Prostate gland (tissue), 2 donors: Measurements from ENCODE around the gene CUL7.

Experiments used
- POLR2A ChIP-seq: fragments of 450-650 bp; IDR thresholded peaks from one replicate; pipeline ENCODE4 v1.6.1; 2016; ENCODE audit warnings: antibody characterized with exemption, mild to moderate bottlenecking
- POLR2AphosphoS5 ChIP-seq: sonication (generic); formaldehyde crosslinking; IDR thresholded peaks from one replicate; pipeline ENCODE4 v1.6.1; 2017; ENCODE audit warnings: antibody characterized with exemption
- TF ChIP-seq, protein P1 (sequence below), 4 experiments: fragments of 200-600 bp in 2 of 4; fragments of 450-650 bp in 2 of 4; sonication (generic) in 2 of 4; IDR thresholded peaks; 1 replicate in 3 of 4; 2 replicates in 1 of 4; pipeline ENCODE4 v1.5.1; 2016 to 2019; ENCODE audit warnings: antibody characterized with exemption in 4 of 4, mild to moderate bottlenecking in 2 of 4, moderate library complexity in 2 of 4

GRCh38 chr6:42996513-42996912 is 57.1 kb downstream of the CUL7 start:
- TF ChIP-seq, protein P1, sequence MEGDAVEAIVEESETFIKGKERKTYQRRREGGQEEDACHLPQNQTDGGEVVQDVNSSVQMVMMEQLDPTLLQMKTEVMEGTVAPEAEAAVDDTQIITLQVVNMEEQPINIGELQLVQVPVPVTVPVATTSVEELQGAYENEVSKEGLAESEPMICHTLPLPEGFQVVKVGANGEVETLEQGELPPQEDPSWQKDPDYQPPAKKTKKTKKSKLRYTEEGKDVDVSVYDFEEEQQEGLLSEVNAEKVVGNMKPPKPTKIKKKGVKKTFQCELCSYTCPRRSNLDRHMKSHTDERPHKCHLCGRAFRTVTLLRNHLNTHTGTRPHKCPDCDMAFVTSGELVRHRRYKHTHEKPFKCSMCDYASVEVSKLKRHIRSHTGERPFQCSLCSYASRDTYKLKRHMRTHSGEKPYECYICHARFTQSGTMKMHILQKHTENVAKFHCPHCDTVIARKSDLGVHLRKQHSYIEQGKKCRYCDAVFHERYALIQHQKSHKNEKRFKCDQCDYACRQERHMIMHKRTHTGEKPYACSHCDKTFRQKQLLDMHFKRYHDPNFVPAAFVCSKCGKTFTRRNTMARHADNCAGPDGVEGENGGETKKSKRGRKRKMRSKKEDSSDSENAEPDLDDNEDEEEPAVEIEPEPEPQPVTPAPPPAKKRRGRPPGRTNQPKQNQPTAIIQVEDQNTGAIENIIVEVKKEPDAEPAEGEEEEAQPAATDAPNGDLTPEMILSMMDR (IDR thresholded peaks at IDR 0.05), result no peak
- no peak for TF ChIP-seq POLR2AphosphoS5
- TF ChIP-seq POLR2A, result no peak
